Heart left ventricle (tissue), 16 donors: ENCODE data around the gene CBLN1. TPM values are rescaled to one million over a fixed set of nuclear protein-coding genes. Genes with fewer than 3 reads are reported as not detected.

Source experiments
- ATAC-seq, 4 donors: fragments of 200-7000 bp; cut with Tn5 transposase; one replicate each; pipeline ENCODE4 v1.9.1; 2020 to 2022; ENCODE audit warnings: moderate library complexity in 4 of 4, mild to moderate bottlenecking in 3 of 4, moderate number of reproducible peaks in 1 of 4
- DNase-seq, 5 donors: peaks; one replicate each; pipeline ENCODE4 v3.0.0-alpha.2; 2020
- H3K27ac ChIP-seq, 12 donors: fragments of 200-600 bp; sonication (generic) in 4 of 12; one replicate each; pipeline versions ENCODE4 v1.5.0 to v1.8.0; 2016 to 2022; ENCODE audit warnings: mild to moderate bottlenecking in 2 of 12
- H3K27me3 ChIP-seq, 9 donors: fragments of 200-600 bp; sonication (generic) in 2 of 9; one replicate each; pipeline versions ENCODE4 v1.5.1 to v1.8.0; 2016 to 2022; ENCODE audit warnings: mild to moderate bottlenecking in 3 of 9
- H3K36me3 ChIP-seq, 9 donors: fragments of 200-600 bp; sonication (generic) in 2 of 9; one replicate each; pipeline versions ENCODE4 v1.5.0 to v1.8.0; 2018 to 2022; ENCODE audit warnings: mild to moderate bottlenecking in 2 of 9
- H3K4me1 ChIP-seq, 12 donors: fragments of 200-600 bp; sonication (generic) in 4 of 12; one replicate each; pipeline versions ENCODE4 v1.5.0 to v1.8.0; 2016 to 2022; ENCODE audit warnings: mild to moderate bottlenecking in 3 of 12
- H3K4me3 ChIP-seq, 12 donors: fragments of 200-600 bp; sonication (generic) in 4 of 12; one replicate each; pipeline versions ENCODE4 v1.5.0 to v1.8.0; 2017 to 2022; ENCODE audit warnings: mild to moderate bottlenecking in 9 of 12, moderate library complexity in 4 of 12
- H3K9me3 ChIP-seq, 12 donors: fragments of 200-600 bp; sonication (generic) in 4 of 12; one replicate each; pipeline versions ENCODE4 v1.5.0 to v1.8.0; 2016 to 2022; ENCODE audit warnings: mild to moderate bottlenecking in 1 of 12
- CTCF ChIP-seq, 12 donors: fragments of 200-600 bp; sonication (generic) in 4 of 12; IDR thresholded peaks; one replicate each; pipeline versions ENCODE4 v1.5.0 to v1.8.0; 2018 to 2022; ENCODE audit warnings: antibody characterized with exemption in 12 of 12, mild to moderate bottlenecking in 5 of 12
- POLR2A ChIP-seq, 2 donors: fragments of 450-650 bp; IDR thresholded peaks; one replicate each; pipeline ENCODE4 v1.6.1; 2017; ENCODE audit warnings: antibody characterized with exemption in 2 of 2, mild to moderate bottlenecking in 2 of 2, moderate library complexity in 2 of 2
- WGBS, 4 donors: extraction: QIAGEN DNeasy Blood & Tissue Kit in 2 of 4; methylation state at CpG; one replicate each; pipeline versions ENCODE4 v1.1.5 to v1.1.7; 2013 to 2018; 5-methylcytosine and 5-hydroxymethylcytosine counted together
- intact Hi-C, 10 donors: fragments of 100-400 bp; cut with DNase I; formaldehyde crosslinking; loops; one replicate each; pipeline versions ENCODE4 v1.11.1 to v1.14.2; 2022
- polyA plus RNA-seq, 2 donors: library from polyadenylated mRNA; stranded (reverse); fragments of 200-250 nt; gene quantifications; one replicate each; pipeline ENCODE4 v1.2.3, GENCODE V29; 2013
- total RNA-seq, 9 donors: library from RNA; depleted of rRNA in 2 of 9; stranded (reverse); fragments of >200 nt in 2 of 9; fragmentation: NEBNext Ultra II Directional in 3 of 9; extraction: Animal tissue kit (Norgen Biotek cat#: 25700) in 3 of 9; gene quantifications; one replicate each; pipeline versions ENCODE4 v1.1.0 to v1.2.4, GENCODE V29; 2016 to 2023
- donor health status: ischemic (EF 13 %, LVEDD 7.1; RV severe dilation, severe dysfunction).
- donor health status: healthy with polysubstance abuse.
- donor health status: DM: no; HTN: yes; CAD: no.
- donor health status: DM: no; HTN: no; CAD: no.
- donor health status: ischemic (EF 25% LVEDD 6.9; RV normal size, moderate dysfunction).
- donor health status: ischemic (EF 25% LVEDD 5.7; RV mildly dilated, moderate dysfunction).
- donor health status: healthy.
- donor health status: DM: yes; HTN: yes; CAD: no.
- donor health status: ischemic (EF 35%, LVEDD 5.7; RV mildly dilated, moderate dysfunction).
- donor health status: nonischemic (EF 11% LVEDD 7.7; RV severe dilation, severe dysfunction).
- donor health status: DM: yes; HTN: yes; CAD: no.
- donor health status: PGD.
- donor health status: ischemic (EF 29% LVEDD 5.4; RV normal size, mild dysfunction).
- donor health status: nonischemic (EF 23%, LVEDD 6.1; RV moderate dilation, normal function).

The CBLN1 gene
- total and polyA plus RNA-seq, 11 donors, result 0.24 to 4.1 (median 1.5) TPM

- Histone ChIP-seq H3K27me3 (peaks cover 38 to 79% (median 67%) of the 10 kb centered on the region in 9 donors), H3K4me3 (no peak overlapping the region), H3K4me1 (peaks cover 0 to 25% (median 6%) of the 10 kb centered on the region in 12 donors), H3K9me3 (no peaks in the 10 kb centered on the region), H3K36me3 (no peaks in the 10 kb centered on the region), H3K27ac (no peak overlapping the region)
- TF ChIP-seq CTCF (IDR thresholded peaks at IDR 0.05) (no peak), POLR2A (IDR thresholded peaks at IDR 0.05) (no peak)
- DNase-seq (no peak), ATAC-seq (no peak)
- intact Hi-C loops, result no loop called here
- 23 to 56% (median 30%) methylated on average over 1 to 3 of the region's 3 CpGs for WGBS, 4 donors
These were observed 7.9 kb downstream of the CBLN1 start for GRCh38 chr16:49273771-49274170.

- Histone ChIP-seq H3K27me3 (peaks cover 18 to 66% (median 43%) of the 10 kb centered on the region in 9 donors), H3K4me1 (peaks cover 0 to 8% (median 0%) of the 10 kb centered on the region in 12 donors), H3K4me3 (no peak overlapping the region), H3K9me3 (no peaks in the 10 kb centered on the region), H3K36me3 (no peaks in the 10 kb centered on the region), H3K27ac (no peak overlapping the region)
- TF ChIP-seq POLR2A (IDR thresholded peaks at IDR 0.05), result no peak
- TF ChIP-seq CTCF (IDR thresholded peaks at IDR 0.05), result no peak
- DNase-seq (no peak), ATAC-seq (no peak)
- intact Hi-C loops, result no loop called here
- WGBS, 4 donors, result 51 to 61% (median 57%) methylated on average over 3 of the region's 3 CpGs
These were observed 10.3 kb downstream of the CBLN1 start for GRCh38 chr16:49271363-49271762.

GRCh38 chr16:49269201-49269600 is 12.4 kb downstream of the CBLN1 start:
- H3K27me3 ChIP-seq, result peaks cover 3 to 45% (median 22%) of the 10 kb centered on the region in 9 donors
- no peak overlapping the region for H3K4me3 ChIP-seq
- H3K36me3 ChIP-seq, result no peaks in the 10 kb centered on the region
- DNase-seq, result no peak
- ATAC-seq, result no peak
- no peak for TF ChIP-seq POLR2A (IDR thresholded peaks at IDR 0.05)
- TF ChIP-seq CTCF (IDR thresholded peaks at IDR 0.05), result no peak
- 42 to 67% (median 53%) methylated on average over 3 of the region's 3 CpGs for WGBS, 4 donors
- H3K27ac ChIP-seq, result no peak overlapping the region
- no peaks in the 10 kb centered on the region for H3K9me3 ChIP-seq
- H3K4me1 ChIP-seq, result no peaks in the 10 kb centered on the region
- intact Hi-C loops, result no loop called here

GRCh38 chr16:49268667-49269066 is 13.0 kb downstream of the CBLN1 start:
- TF ChIP-seq POLR2A (IDR thresholded peaks at IDR 0.05) (no peak), CTCF (IDR thresholded peaks at IDR 0.05) (no peak)
- WGBS, 4 donors, result 36 to 65% (median 49%) methylated on average over 1 of the region's 1 CpG
- Histone ChIP-seq H3K4me1 (no peaks in the 10 kb centered on the region), H3K9me3 (no peaks in the 10 kb centered on the region), H3K27me3 (peaks cover 3 to 39% (median 19%) of the 10 kb centered on the region in 9 donors), H3K27ac (no peak overlapping the region), H3K36me3 (no peaks in the 10 kb centered on the region), H3K4me3 (no peak overlapping the region)
- no peak for ATAC-seq
- intact Hi-C loops, result no loop called here
- DNase-seq, result no peak
